CD4-positive, alpha-beta T cell treated with Interferon alpha-2 for 1 hour (primary cell): Measurements from ENCODE around the gene THBD.

Source experiments
- DNase-seq, 2 donors: peaks; one replicate each; pipeline ENCODE4 v3.0.0-alpha.2; 2020 to 2022

THBD gene

GRCh38 chr20:23007886-23008655 is 41.4 kb downstream of the THBD start:
- no peak for DNase-seq

- DNase-seq: no peak
These were observed 42.0 kb downstream of the THBD start for GRCh38 chr20:23007462-23007861.

GRCh38 chr20:23005776-23006175 is 43.7 kb downstream of the THBD start:
- DNase-seq: no peak

- DNase-seq: no peak
These were observed 45.5 kb downstream of the THBD start for GRCh38 chr20:23003881-23004460.

- no peak for DNase-seq
These were observed 46.3 kb downstream of the THBD start for GRCh38 chr20:23003077-23003635.

- no peak for DNase-seq
These were observed 47.2 kb downstream of the THBD start for GRCh38 chr20:23002276-23002675.

GRCh38 chr20:23000232-23000947 is 49.1 kb downstream of the THBD start:
- no peak for DNase-seq

GRCh38 chr20:22999756-23000155 is 49.7 kb downstream of the THBD start:
- no peak for DNase-seq

GRCh38 chr20:22998476-22998875 is 51.0 kb downstream of the THBD start:
- DNase-seq: no peak

- DNase-seq: no peak
These were observed 53.5 kb downstream of the THBD start for GRCh38 chr20:22995923-22996322.
